EH (cell line): ENCODE results near the gene CLCNKA.
A peak's percentile ranks its signal among the peaks of the same experiment; 100 is the strongest.

ENCODE experiments used
- DNase-seq: peaks from one replicate; pipeline ENCODE4 v3.0.0-alpha.2; 2015; ENCODE audit warnings: low read depth

CLCNKA gene

GRCh38 chr1:16063226-16063829 is 41.5 kb downstream of the CLCNKA start:
- DNase-seq: no peak

GRCh38 chr1:16063921-16064320 is 42.1 kb downstream of the CLCNKA start:
- DNase-seq: no peak

GRCh38 chr1:16064536-16065268 is 42.9 kb downstream of the CLCNKA start:
- no peak for DNase-seq

GRCh38 chr1:16065269-16065576 is 43.4 kb downstream of the CLCNKA start:
- DNase-seq: no peak

- no peak for DNase-seq
Observed at GRCh38 chr1:16066245-16066644, 44.4 kb downstream of the CLCNKA start.

- DNase-seq: no peak
Observed at GRCh38 chr1:16067127-16067768, 45.4 kb downstream of the CLCNKA start.

GRCh38 chr1:16067933-16068332 is 46.1 kb downstream of the CLCNKA start:
- no peak for DNase-seq

GRCh38 chr1:16068356-16069270 is 46.8 kb downstream of the CLCNKA start:
- DNase-seq: peak; percentile 62

GRCh38 chr1:16070640-16071355 is 49.0 kb downstream of the CLCNKA start:
- no peak for DNase-seq

- no peak for DNase-seq
Observed at GRCh38 chr1:16071614-16072013, 49.8 kb downstream of the CLCNKA start.

- no peak for DNase-seq
Observed at GRCh38 chr1:16072095-16072494, 50.3 kb downstream of the CLCNKA start.

GRCh38 chr1:16072616-16073484 is 51.0 kb downstream of the CLCNKA start:
- DNase-seq: peak; percentile 25

GRCh38 chr1:16073490-16074119 is 51.8 kb downstream of the CLCNKA start, which contains the start of gene FAM131C:
TSS of gene FAM131C (minus strand) at chr1:16073651. CDS start at chr1:16073442, 209 bp downstream.
- no peak for DNase-seq

- DNase-seq: no peak
Observed at GRCh38 chr1:16074217-16074616, 52.4 kb downstream of the CLCNKA start.

GRCh38 chr1:16075337-16076030 is 53.6 kb downstream of the CLCNKA start:
- DNase-seq: peak; percentile 73

- peak; percentile 95 for DNase-seq
Observed at GRCh38 chr1:16076031-16076864, 54.4 kb downstream of the CLCNKA start.

- peak; percentile 60 for DNase-seq
Observed at GRCh38 chr1:16076865-16077238, 55.0 kb downstream of the CLCNKA start.

- no peak for DNase-seq
Observed at GRCh38 chr1:16077406-16078245, 55.8 kb downstream of the CLCNKA start.
